ENCODE measurements around the gene TRAF7. TPM values are rescaled to one million over a fixed set of nuclear protein-coding genes. Genes with fewer than 3 reads are reported as not detected.

Gene TRAF7
- total RNA-seq, 1 experiment from 2014 or later: 111 TPM

Other genes starting within 250 kb of the TRAF7 start
- gene HS3ST6, start 237.4 kb upstream of the TRAF7 start, total RNA-seq (2014; rRNA removed; shearing (Covaris generic); ENCODE audit: low replicate concordance): not detected in 2 replicates
- gene MSRB1, start 212.6 kb upstream of the TRAF7 start, total RNA-seq (2014; rRNA removed; shearing (Covaris generic); ENCODE audit: low replicate concordance): 99.5 and 116 TPM in 2 replicates
- not detected in 2 replicates for gene RPL3L, start 201.1 kb upstream of the TRAF7 start, total RNA-seq (2014; rRNA removed; shearing (Covaris generic); ENCODE audit: low replicate concordance)
- gene NDUFB10, start 196.2 kb upstream of the TRAF7 start, total RNA-seq (2014; rRNA removed; shearing (Covaris generic); ENCODE audit: low replicate concordance): 406 and 819 TPM in 2 replicates
- 8,634 and 16,603 TPM in 2 replicates for gene RPS2, start 191.0 kb upstream of the TRAF7 start, total RNA-seq (2014; rRNA removed; shearing (Covaris generic); ENCODE audit: low replicate concordance)
- gene RNF151, start 188.9 kb upstream of the TRAF7 start, total RNA-seq (2014; rRNA removed; shearing (Covaris generic); ENCODE audit: low replicate concordance): not detected in 2 replicates
- 75.4 and 134 TPM in 2 replicates for gene TBL3, start 183.7 kb upstream of the TRAF7 start, total RNA-seq (2014; rRNA removed; shearing (Covaris generic); ENCODE audit: low replicate concordance)
- not detected in 2 replicates for gene NOXO1, start 174.3 kb upstream of the TRAF7 start, total RNA-seq (2014; rRNA removed; shearing (Covaris generic); ENCODE audit: low replicate concordance)
- 39.9 and 64.5 TPM in 2 replicates for gene GFER, start 171.6 kb upstream of the TRAF7 start, total RNA-seq (2014; rRNA removed; shearing (Covaris generic); ENCODE audit: low replicate concordance)
- gene SYNGR3, start 165.8 kb upstream of the TRAF7 start, total RNA-seq (2014; rRNA removed; shearing (Covaris generic); ENCODE audit: low replicate concordance): 0.07 TPM in 1 of 2 replicates, not detected in the other
- gene ZNF598, start 146.0 kb upstream of the TRAF7 start, total RNA-seq (2014; rRNA removed; shearing (Covaris generic); ENCODE audit: low replicate concordance): 75.0 and 86.5 TPM in 2 replicates
- gene NPW, start 136.0 kb upstream of the TRAF7 start, total RNA-seq (2014; rRNA removed; shearing (Covaris generic); ENCODE audit: low replicate concordance): not detected in 2 replicates
- gene NHERF2, start 128.9 kb upstream of the TRAF7 start, total RNA-seq (2014; rRNA removed; shearing (Covaris generic); ENCODE audit: low replicate concordance): 15.9 and 19.0 TPM in 2 replicates
- gene NTHL1, start 107.9 kb upstream of the TRAF7 start, total RNA-seq (2014; rRNA removed; shearing (Covaris generic); ENCODE audit: low replicate concordance): 57.1 and 74.7 TPM in 2 replicates
- gene TSC2, start 107.8 kb upstream of the TRAF7 start, total RNA-seq (2014; rRNA removed; shearing (Covaris generic); ENCODE audit: low replicate concordance): 24.1 and 64.4 TPM in 2 replicates
- gene PKD1, start 19.9 kb upstream of the TRAF7 start, total RNA-seq (2014; rRNA removed; shearing (Covaris generic); ENCODE audit: low replicate concordance): 60.2 and 106 TPM in 2 replicates
- not detected in 2 replicates for gene RAB26, start 7.2 kb upstream of the TRAF7 start, total RNA-seq (2014; rRNA removed; shearing (Covaris generic); ENCODE audit: low replicate concordance)
- 0.02 and 1.0 TPM in 2 replicates for gene CASKIN1, start 40.8 kb downstream of the TRAF7 start, total RNA-seq (2014; rRNA removed; shearing (Covaris generic); ENCODE audit: low replicate concordance)
- 29.0 and 42.6 TPM in 2 replicates for gene MLST8, start 49.7 kb downstream of the TRAF7 start, total RNA-seq (2014; rRNA removed; shearing (Covaris generic); ENCODE audit: low replicate concordance)
- 0.39 and 1.3 TPM in 2 replicates for gene BRICD5, start 55.1 kb downstream of the TRAF7 start, total RNA-seq (2014; rRNA removed; shearing (Covaris generic); ENCODE audit: low replicate concordance)
- 31.7 and 43.8 TPM in 2 replicates for gene PGP, start 59.1 kb downstream of the TRAF7 start, total RNA-seq (2014; rRNA removed; shearing (Covaris generic); ENCODE audit: low replicate concordance)
- gene E4F1, start 67.8 kb downstream of the TRAF7 start, total RNA-seq (2014; rRNA removed; shearing (Covaris generic); ENCODE audit: low replicate concordance): 43.2 and 56.5 TPM in 2 replicates
- 0.39 and 2.0 TPM in 2 replicates for gene DNASE1L2, start 80.7 kb downstream of the TRAF7 start, total RNA-seq (2014; rRNA removed; shearing (Covaris generic); ENCODE audit: low replicate concordance)
- 41.1 and 83.9 TPM in 2 replicates for gene ECI1, start 95.8 kb downstream of the TRAF7 start, total RNA-seq (2014; rRNA removed; shearing (Covaris generic); ENCODE audit: low replicate concordance)
- gene RNPS1, start 112.3 kb downstream of the TRAF7 start, total RNA-seq (2014; rRNA removed; shearing (Covaris generic); ENCODE audit: low replicate concordance): 130 and 133 TPM in 2 replicates
- 1.1 and 5.1 TPM in 2 replicates for gene ABCA3, start 184.9 kb downstream of the TRAF7 start, total RNA-seq (2014; rRNA removed; shearing (Covaris generic); ENCODE audit: low replicate concordance)